GM21825 (cell line): Measurements from ENCODE around the gene IKZF3.
"Not testable (repeated sequence)": the region's sequence is repeated elsewhere in the genome, so short reads cannot be mapped to it uniquely, and the experiment has no call there.

Experiments
- ATAC-seq: cut with Tn5 transposase; IDR thresholded peaks from one replicate; pipeline ENCODE4 v1.9.1; 2021; ENCODE audit warnings: mild to moderate bottlenecking, moderate library complexity; ENCODE audit not compliant: unreplicated experiment

Gene IKZF3

DNA sequence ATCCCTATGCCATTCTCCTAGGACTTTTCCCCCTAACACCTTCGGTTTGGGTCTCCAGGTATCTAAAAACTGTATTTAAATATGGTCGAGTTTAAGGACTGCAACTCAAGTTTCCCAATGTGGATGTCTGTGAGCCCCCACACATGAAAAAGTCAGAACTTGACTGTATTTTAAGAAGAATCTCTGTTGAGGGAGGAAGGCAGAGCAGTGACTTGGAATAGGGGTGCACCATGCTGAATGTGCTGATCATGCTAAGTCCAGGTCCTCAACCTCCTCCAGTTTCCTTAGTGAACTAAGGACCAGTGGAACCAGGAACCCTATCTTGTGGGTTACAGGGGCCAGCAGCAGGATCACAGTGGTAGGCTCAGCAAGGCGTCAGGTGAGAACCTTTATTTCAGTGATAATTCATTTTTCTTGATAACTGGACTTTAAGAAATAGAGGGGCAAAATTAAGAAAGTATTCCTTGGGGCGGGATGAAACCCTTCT lies 106.9 kb downstream of the IKZF3 start:
- no peak for ATAC-seq

DNA sequence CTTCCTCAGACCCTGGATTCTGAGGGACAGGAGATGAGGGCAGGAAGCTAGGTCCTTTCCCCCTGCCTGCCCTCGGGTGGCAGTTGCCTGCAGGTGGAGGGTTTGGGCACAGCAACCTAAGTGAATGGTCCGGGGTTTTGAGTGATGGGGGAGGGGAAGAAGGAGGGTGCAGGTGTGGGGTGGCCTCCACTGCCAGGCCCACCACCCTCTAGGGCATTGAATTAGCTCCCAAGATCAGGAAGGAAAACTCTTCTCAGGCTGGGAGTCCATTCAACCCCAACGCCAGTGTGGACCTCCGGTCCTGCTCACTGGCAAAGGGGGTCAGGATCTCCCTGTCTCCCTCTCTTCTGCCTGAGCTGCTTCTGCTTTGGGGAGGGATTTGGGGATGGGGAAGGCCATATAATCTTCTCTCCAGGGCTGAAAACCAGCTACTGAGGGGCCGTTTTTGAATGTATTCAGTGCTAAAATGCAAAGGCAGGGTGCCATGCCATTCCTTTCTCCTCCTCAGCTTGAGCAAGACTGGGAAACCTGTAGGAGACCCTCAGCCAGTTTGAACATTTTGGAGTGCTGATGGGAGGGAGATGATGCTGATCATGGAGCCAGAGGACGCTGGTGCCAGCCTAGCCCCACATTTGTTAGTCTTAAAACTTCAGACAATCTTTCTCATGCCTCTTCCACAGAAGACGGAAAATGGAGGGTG lies 107.6 kb downstream of the IKZF3 start:
- ATAC-seq, result no peak

DNA sequence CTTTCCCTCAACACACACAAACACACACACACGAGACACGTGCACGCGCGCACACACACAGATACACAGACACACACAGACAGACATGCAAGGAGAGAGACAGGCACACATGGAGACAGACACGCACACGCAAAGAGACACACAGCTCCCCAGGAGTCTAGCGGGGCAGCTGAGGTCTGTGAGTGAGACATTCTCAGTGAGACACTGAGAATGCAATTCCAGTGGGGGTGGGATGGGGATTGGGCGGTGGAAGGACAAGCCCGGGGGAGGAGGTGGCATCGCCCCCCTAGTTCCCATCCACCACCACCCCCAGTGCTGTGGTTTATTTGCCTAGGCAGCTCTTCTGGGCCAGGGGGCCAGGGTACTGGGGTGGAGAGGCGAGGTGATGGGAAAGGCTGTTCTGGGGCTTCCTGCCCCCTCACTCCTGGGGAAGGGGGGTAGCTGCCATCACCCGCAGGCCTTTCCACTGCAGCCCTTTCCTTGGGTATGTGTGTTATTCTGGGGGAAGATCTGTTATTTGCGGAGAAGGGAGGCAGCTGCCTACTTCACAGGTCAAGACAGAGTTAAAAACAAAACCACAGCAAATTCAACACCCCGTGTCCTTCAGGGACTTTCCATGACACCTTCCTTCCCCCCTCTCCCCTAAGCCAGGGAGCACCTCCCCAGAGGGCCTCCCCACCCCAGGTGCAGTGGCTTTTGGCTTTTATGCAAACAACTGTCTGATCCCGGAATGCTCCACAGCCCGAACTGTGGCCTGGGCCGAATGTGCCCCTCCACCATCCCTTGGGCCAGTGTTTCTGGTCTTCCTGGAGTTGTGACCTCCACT lies 108.3 kb downstream of the IKZF3 start:
- peak; percentile 19 for ATAC-seq

DNA sequence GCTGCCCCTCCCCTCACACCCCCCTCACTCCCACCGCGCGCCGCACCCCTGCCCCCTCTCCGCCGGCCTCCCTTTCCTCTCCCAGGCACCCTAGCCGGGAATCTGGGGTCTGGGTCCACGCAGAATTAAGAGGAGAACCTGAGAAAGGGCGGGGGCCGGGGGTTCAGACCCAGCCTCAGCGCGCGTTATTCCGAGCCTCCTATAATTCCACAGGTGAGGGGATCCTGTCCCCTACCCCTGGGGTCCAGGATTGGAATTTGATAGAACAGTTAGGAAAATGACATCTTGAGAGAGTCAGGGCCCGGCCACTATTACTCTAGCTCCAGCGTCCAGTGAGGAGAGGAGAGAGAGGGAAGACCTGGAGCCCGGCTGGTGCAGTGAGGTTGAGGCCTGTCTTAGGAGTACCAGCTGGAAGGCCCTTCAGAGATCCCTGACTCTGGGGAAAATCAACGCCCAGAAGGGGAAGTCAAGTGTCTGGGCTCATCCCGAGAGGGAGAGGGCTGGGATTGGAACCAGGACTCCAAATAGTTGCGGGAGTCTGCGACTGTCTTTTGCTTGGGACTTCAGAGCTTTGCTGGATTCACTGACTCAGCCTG lies 109.1 kb downstream of the IKZF3 start:
- no peak for ATAC-seq

DNA sequence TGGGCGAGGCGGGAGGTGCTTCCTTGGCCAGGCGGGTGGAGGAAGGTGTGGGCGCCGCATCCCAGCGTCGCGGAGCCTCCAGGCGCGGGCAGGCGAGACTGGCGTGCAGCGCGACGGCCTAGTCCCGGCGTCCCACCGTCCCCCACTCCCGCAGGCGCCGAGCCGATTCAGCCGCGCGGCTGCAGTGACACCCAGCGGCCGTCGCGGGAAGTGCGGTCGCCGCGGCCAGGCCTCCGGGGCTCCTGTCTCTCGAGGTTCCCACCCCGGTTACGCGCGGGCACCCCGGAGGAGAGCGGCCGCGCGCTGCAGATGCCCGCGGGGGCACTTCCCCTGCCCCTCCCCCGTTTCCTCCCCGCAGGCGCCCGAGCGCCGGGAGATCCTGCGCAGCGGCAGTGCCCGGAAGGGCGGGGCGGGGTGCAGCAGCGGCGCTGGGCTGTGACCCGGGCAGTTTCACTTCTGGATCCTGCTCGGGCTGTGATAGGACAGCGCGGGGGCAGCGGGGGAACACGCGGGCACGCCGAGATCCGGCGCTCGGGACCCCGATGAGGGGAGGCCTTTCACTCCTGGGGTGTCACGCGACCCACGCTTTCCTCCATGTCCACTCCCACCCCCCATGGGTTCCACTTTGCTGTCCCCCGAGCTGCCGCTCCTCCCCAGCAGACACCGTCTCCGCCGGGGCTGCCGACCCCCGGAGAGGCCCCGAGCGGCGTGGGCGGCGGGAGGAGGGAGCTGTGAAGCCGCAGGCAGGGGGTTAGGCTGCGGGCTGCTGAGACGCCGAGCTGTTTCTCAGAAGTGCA lies 109.8 kb downstream of the IKZF3 start:
- peak; percentile 53 for ATAC-seq

DNA sequence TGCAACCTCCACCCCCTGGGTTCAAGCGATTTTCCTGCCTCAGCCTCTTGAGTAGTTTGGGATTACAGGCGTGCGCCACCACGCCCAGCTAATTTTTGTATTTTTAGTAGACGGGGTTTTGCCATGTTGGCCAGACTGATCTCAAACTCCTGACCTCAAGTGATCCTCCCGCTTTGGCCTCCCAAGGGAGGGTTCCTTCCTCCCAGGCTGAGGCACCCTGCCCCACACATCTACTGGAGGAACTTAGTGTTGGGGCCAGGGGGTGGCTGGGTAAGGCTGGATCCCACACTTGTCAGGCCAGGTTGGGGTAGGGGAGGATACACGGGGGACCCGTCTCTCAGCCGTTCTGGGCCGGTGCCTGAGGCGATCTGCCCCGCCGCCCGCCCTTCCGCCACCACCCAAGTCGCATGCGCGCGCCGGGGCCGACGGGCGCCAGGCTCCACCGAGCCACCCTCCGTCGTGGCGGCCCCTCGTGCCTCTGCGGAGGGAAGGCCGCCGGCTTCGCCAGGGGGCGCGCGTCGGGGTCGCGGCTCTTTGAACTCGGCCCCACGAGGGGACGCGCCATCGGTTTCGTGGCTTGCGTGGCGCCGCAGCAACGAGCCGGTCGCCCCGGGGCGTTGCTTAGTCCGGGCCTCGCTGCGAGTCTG lies 110.5 kb downstream of the IKZF3 start:
- ATAC-seq, result peak; percentile 21

DNA sequence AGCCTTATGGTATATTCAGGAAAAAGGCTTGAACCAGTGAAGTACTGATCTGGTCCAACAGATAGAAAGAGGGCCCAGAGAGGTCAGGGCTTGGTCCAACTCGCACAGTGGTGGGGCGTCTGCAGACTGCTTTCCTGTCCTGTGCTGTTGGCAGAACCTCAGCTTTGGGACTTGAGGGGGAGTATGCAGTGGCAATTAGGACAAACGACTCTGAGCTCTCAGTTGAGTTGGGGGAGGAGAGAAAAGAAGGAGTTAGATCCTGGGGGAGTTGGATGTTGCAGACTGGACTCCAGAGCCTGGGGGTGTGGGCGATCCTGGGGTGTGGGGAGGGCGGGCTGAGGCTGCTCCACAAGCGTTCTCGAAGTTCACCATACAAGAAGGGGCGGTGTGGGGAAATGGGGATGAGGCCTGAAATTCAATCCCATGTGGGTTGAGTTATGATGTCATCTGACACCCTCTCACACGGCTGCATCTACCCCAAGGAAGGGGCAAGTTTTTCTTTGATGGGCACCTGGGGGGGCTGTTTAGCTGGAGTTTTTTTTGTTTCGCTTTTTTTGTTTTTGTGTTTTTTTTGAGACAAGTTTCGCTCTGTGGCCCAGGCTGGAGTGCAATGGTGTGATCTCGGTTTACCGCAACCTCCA lies 111.8 kb downstream of the IKZF3 start:
- ATAC-seq, result no peak

DNA sequence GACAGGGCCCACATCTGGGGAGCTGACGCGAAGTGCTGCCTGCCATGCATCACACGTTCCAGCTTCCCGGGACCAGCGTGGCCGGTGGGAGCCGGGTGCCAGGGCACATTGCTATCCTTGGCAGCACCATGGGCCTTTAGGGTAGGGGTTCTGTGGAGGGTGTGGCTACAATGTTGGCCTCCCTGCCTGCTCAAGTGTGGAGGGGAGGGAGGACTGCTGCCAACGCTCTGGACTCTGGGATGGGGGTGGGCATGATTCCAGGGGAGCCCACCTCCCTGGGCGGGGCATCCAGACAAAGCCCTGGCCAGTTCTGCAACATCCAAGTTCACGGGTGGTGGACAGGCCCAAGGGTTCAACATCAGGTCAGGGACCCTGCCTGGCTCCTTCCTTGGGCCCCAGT lies 112.5 kb downstream of the IKZF3 start:
- no peak for ATAC-seq

DNA sequence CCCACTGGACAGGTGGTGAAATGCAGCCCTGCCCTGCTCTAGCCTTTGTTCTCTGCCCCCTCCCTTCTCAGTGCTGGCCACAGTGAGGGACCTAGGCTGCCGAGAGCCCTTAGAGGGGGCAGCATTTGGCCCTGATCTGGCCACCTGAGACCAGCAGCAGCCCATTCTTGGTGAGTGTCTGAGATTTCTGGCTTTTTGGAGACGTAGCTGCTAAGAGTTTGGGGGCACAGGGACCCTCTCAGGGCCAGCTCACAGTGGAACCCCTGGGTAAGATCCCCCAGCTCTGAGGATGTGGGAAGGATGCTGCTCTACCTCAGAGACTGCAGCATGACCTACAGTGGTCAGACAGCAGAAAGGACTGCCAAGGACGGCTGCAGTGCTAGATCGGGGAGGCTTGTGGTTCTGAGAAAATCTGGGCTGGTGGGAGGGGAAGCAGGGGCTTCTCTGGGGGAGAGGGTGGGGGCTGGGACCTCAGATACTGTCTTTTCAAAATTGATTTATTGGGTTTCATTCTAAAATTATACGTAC lies 113.0 kb downstream of the IKZF3 start:
- ATAC-seq, result no peak

DNA sequence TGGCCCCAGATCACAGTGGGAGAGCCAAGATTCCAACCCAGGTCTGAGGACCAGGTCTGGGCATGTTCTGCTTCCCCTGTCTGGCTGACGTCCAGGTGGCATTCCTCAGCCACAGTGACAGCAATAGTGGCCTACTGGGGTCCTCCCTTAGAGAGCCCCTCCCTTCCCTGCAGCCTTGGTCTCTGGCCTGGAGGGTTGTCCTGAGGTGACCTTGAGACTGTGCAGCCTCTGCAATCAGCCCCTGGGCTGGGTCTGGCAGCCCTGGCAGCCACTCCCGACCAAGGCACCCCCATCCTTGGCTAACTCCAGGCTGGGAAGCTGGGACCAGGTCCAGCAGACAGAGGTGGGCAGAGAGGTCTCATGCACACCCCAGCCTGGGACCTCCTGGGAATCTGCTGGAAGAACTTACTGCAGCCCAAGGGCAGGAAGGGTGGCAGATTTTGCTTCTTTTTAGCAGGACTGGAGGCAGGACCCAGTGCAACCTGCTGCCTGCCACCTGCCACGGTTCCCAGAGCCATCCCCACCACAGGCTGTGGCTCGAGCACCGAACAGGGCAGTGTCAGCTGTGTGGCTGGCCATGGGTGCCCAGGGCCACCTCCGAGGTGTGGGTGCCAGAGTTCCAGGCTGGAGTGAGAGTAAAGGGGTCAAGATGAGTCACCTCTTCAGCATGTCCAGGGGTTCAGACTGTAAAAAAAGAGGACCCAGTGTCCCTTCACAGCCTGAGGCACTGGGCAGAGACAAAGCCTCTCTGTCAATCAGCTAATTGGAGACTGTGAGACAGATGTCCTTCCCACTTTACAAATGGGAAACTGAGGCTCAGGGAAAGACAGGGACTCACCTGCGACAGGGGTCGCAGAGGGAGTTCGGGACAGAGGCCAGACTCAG lies 113.7 kb downstream of the IKZF3 start:
- ATAC-seq, result no peak

DNA sequence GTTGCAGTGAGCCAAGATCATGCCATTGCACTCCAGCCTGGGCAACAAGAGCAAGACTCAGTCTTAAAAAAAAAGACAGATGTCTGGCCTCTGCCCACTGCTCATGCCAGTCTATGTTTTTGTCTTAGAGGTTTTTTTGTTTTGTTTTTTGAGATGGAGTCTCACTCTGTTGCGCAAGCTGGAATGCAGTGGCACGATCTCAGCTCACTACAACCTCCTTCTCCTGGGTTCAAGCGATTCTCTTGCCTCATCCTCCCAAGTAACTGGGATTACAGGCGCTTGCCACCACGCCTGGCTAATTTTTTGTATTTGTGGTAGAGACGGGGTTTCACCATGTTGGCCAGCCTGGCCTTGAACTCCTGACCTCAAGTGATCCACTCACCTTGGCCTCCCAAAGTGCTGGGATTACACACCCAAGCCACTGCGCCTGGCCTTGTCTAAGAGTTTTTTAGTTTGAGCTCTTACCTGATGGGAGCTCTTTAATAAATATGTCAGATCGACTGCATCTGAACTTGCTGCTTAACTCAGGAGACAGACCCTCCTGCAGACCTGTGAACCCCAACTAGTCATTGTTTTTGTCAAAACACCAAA lies 115.6 kb downstream of the IKZF3 start:
- ATAC-seq, result not testable (repeated sequence)

DNA sequence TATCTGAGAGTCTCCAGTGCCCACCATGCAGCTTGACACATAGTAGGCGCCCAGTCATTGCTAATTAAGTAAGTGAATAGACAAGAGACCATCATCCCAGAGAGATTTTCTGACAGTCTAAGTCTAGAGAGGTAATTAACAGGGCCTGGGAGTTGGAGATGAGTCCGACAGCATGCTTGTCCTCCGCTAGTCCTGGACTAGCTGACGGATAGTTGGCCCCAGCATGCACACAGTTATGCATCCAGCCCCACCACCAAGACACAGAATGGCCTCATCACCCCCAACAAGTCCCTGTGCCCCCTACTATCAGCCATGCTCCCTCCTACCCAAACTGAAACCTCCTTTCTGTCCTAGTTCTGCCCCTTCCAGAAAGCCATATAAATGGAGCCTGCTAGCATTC lies 116.4 kb downstream of the IKZF3 start:
- no peak for ATAC-seq

DNA sequence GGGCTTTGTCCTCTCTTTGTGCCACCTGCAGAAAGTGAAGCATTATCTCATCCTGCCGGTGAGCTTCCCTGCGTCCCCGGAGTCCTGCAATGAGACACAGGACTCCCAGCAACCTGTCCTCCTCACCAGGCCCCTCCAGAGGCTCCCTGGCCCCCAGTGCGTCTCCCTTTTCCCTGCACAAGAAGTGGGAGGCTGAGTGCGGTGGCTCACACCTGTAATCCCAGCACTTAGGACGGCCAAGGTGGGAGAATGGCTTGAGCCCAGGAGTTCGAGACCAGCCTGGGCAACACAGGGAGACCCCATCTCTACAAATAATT lies 118.0 kb downstream of the IKZF3 start:
- ATAC-seq, result no peak

DNA sequence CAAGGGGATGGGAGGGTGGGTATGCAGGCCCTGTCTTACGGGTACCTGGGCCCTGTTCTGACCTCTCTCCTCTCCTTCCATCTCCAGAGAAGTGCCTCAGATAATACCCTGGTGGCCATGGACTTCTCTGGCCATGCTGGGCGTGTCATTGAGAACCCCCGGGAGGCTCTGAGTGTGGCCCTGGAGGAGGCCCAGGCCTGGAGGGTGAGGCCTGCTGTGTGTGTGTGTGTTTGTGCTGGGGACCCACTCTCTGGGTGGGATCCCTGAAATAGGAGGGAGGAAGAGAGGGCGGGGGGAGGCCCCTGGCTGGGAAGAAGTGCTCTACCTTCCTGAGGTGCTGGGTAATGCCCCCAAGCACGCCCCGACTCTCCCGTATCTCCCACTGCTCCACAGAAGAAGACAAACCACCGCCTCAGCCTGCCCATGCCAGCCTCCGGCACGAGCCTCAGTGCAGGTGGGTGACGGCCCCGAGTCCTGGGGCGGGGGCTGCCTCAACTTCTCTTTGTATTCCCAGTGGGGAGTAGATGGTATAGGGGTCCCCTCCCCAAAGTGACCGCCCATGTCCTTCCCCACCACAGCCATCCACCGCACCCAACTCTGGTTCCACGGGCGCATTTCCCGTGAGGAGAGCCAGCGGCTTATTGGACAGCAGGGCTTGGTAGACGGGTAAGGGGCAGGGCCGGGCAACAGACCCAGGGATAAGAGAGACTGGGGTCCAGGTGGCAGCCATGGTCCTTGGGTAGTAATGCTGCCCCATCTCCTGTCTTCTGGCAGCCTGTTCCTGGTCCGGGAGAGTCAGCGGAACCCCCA lies 118.6 kb downstream of the IKZF3 start:
- ATAC-seq, result no peak

DNA sequence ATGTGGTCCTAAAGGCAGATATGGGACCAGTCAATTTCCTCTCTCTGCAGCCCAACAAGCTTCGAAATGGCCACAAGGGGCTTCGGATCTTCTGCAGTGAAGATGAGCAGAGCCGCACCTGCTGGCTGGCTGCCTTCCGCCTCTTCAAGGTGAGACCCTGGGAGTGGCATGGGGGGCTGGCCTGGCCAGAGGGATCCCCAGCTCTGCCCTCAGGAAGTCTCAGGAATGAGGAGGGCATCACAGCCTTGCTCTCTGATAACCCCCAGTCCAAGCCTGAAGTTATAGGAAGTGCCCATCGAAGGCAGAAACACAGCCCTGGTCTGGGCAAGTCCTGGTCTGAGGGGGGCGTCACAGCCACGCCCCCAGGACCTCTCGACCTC lies 119.3 kb downstream of the IKZF3 start:
- no peak for ATAC-seq

DNA sequence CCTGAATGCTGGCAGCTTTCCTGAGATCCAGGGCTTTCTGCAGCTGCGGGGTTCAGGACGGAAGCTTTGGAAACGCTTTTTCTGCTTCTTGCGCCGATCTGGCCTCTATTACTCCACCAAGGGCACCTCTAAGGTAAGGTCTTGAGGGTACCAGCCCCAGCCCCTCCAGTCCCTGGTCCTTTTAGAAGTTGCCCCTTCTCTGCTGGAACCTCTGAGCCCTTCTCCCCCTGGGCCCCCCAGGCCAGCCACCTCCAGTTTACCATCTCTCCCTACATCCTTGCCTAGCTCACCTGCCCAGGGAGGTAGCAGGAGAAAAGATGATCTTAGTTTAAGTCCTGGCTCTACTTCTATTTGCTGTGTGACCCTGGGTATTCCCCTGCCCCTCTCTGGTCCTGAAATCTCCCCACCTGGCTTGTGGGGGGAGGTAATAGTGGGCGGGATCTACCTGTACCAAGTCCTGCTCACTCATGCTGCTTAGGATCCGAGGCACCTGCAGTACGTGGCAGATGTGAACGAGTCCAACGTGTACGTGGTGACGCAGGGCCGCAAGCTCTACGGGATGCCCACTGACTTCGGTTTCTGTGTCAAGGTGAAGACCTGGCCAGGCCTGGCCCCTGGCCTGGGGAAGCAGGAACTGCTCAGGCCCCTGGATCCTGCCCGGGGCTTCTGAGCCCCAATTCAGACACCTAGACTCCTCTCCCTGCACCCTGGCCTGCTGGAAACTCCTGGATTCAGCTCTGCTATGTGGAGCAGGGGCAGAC lies 119.9 kb downstream of the IKZF3 start:
- ATAC-seq, result no peak

DNA sequence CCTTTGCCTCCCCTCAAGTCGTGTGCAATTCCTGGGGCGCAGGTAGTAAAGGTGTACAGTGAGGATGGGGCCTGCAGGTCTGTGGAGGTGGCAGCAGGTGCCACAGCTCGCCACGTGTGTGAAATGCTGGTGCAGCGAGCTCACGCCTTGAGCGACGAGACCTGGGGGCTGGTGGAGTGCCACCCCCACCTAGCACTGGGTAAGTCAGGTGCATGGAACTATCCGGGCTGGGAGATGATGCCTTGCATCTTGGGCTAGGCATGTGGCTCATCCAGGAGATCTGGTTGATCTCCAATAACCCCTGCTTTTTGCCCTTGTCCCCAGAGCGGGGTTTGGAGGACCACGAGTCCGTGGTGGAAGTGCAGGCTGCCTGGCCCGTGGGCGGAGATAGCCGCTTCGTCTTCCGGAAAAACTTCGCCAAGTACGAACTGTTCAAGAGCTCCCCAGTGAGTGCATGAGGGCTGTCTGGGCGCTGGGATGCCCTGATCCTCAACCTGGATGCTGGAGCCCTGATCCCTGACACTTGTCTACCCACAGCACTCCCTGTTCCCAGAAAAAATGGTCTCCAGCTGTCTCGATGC lies 121.2 kb downstream of the IKZF3 start:
- no peak for ATAC-seq
